GM23338 (cell line): ENCODE data around the gene TMED9. TPM values are rescaled to one million over a fixed set of nuclear protein-coding genes. Genes with fewer than 3 reads are reported as not detected.

Experiments used
- ATAC-seq: fragments of 200-7000 bp; cut with Tn5 transposase; 3 replicates; pipeline ENCODE4 v1.9.1; 2020
- DNase-seq: peaks from one replicate; pipeline ENCODE4 v3.0.0-alpha.2; 2015; ENCODE audit warnings: low spot score
- H2AFZ ChIP-seq: fragments of 200-600 bp; sonication (generic); 2 replicates; pipeline ENCODE4 v1.8.0; 2016; ENCODE audit warnings: antibody characterized with exemption, mild to moderate bottlenecking, moderate library complexity
- H3F3A ChIP-seq: fragments of 200-600 bp; sonication (generic); replicated peaks from 2 replicates; pipeline ENCODE4 v1.8.0; 2017; ENCODE audit warnings: antibody characterized with exemption, mixed run types, low read depth
- H3K27ac ChIP-seq: fragments of 200-600 bp; sonication (generic); 2 replicates; pipeline ENCODE4 v1.6.1; 2016; ENCODE audit warnings: low read depth
- H3K27me3 ChIP-seq: fragments of 200-600 bp; sonication (generic); 2 replicates; pipeline ENCODE4 v1.8.0; 2016; ENCODE audit warnings: mild to moderate bottlenecking, mixed run types, moderate library complexity; ENCODE audit not compliant: insufficient read depth
- H3K36me3 ChIP-seq: fragments of 200-600 bp; sonication (generic); 2 replicates; pipeline ENCODE4 v1.8.0; 2016; ENCODE audit warnings: mild to moderate bottlenecking; ENCODE audit not compliant: insufficient read depth
- H3K4me1 ChIP-seq: fragments of 200-600 bp; sonication (generic); 2 replicates; pipeline ENCODE4 v1.8.0; 2016; ENCODE audit warnings: mild to moderate bottlenecking, moderate library complexity; ENCODE audit not compliant: insufficient read depth
- H3K4me2 ChIP-seq: fragments of 200-600 bp; sonication (generic); 2 replicates; pipeline ENCODE4 v1.7.1; 2017; ENCODE audit warnings: mixed run types
- H3K4me3 ChIP-seq: fragments of 200-600 bp; sonication (generic); 2 replicates; pipeline ENCODE4 v1.6.1; 2016; ENCODE audit warnings: mixed run types
- H3K79me2 ChIP-seq: fragments of 200-600 bp; sonication (generic); replicated peaks from 2 replicates; pipeline ENCODE4 v1.8.0; 2017; ENCODE audit warnings: mild to moderate bottlenecking; ENCODE audit not compliant: insufficient read depth
- H3K9me2 ChIP-seq: fragments of 200-600 bp; sonication (generic); 2 replicates; pipeline ENCODE4 v1.8.0; 2017; ENCODE audit not compliant: insufficient read depth
- H4K20me1 ChIP-seq: fragments of 200-600 bp; sonication (generic); replicated peaks from 2 replicates; pipeline ENCODE4 v1.8.0; 2017; ENCODE audit warnings: mild to moderate bottlenecking; ENCODE audit not compliant: insufficient read depth
- H3K27ac Mint-ChIP-seq: 2 replicates; pipeline ENCODE4 v1.8.0; 2020; ENCODE audit warnings: inconsistent platforms, mild to moderate bottlenecking, moderate library complexity, mixed read lengths
- H3K27me3 Mint-ChIP-seq: 3 replicates; pipeline ENCODE4 v1.8.0; 2022; ENCODE audit warnings: low read depth, mild to moderate bottlenecking, moderate library complexity, mixed read lengths, inconsistent platforms; ENCODE audit not compliant: insufficient read depth, poor library complexity
- H3K36me3 Mint-ChIP-seq: 3 replicates; pipeline ENCODE4 v1.8.0; 2021; ENCODE audit warnings: low read depth, mild to moderate bottlenecking, inconsistent platforms, moderate library complexity, mixed read lengths
- H3K4me1 Mint-ChIP-seq: 3 replicates; pipeline ENCODE4 v1.8.0; 2020; ENCODE audit warnings: mild to moderate bottlenecking, inconsistent platforms, mixed read lengths
- H3K4me3 Mint-ChIP-seq: 3 replicates; pipeline ENCODE4 v1.8.0; 2021; ENCODE audit warnings: moderate library complexity, mild to moderate bottlenecking, inconsistent platforms, mixed read lengths
- H3K9me3 Mint-ChIP-seq: 3 replicates; pipeline ENCODE4 v1.8.0; 2020; ENCODE audit warnings: moderate library complexity, mild to moderate bottlenecking, inconsistent platforms, mixed read lengths
- CREB1 ChIP-seq: fragments of 250-450 bp; sonication (Bioruptor Pico); IDR thresholded peaks from 2 replicates; pipeline ENCODE4 v1.5.0; 2020; ENCODE audit warnings: low read depth, mild to moderate bottlenecking, moderate library complexity
- CTCF ChIP-seq, 2 experiments: fragments of 200-600 bp in 1 of 2; sonication (generic) in 1 of 2; conservative IDR thresholded peaks; 2 replicates each; pipeline versions ENCODE4 v1.5.1 to v1.6.1; 2016 to 2017; ENCODE audit warnings: antibody characterized with exemption in 2 of 2, low read depth in 2 of 2, mild to moderate bottlenecking in 2 of 2, moderate library complexity in 1 of 2
- ETS1 ChIP-seq: IDR thresholded peaks from 2 replicates; pipeline ENCODE4 v1.6.1; 2016; ENCODE audit warnings: antibody characterized with exemption
- EZH2 ChIP-seq: fragments of 200-600 bp; sonication (generic); IDR thresholded peaks from one replicate; pipeline ENCODE4 v1.8.0; 2017; ENCODE audit warnings: antibody characterized with exemption, mild to moderate bottlenecking, low read depth; ENCODE audit not compliant: unreplicated experiment
- EZH2phosphoT487 ChIP-seq: fragments of 200-600 bp; sonication (generic); IDR thresholded peaks from one replicate; pipeline ENCODE4 v1.8.1; 2018; ENCODE audit warnings: antibody characterized with exemption; ENCODE audit not compliant: unreplicated experiment
- JUNB ChIP-seq: IDR thresholded peaks from one replicate; pipeline ENCODE4 v1.6.1; 2016; ENCODE audit warnings: antibody characterized with exemption; ENCODE audit not compliant: unreplicated experiment
- NANOG ChIP-seq: IDR thresholded peaks from 2 replicates; pipeline ENCODE4 v1.6.1; 2016; ENCODE audit warnings: antibody characterized with exemption, borderline replicate concordance
- POLR2AphosphoS5 ChIP-seq: IDR thresholded peaks from 2 replicates; pipeline ENCODE4 v1.6.1; 2016; ENCODE audit warnings: antibody characterized with exemption, low read depth
- REST ChIP-seq: IDR thresholded peaks from one replicate; pipeline ENCODE4 v1.6.1; 2018; ENCODE audit warnings: antibody characterized with exemption; ENCODE audit not compliant: unreplicated experiment
- STAT1 ChIP-seq: IDR thresholded peaks from one replicate; pipeline ENCODE4 v1.6.1; 2016; ENCODE audit warnings: antibody characterized with exemption; ENCODE audit not compliant: unreplicated experiment
- ZNF114 ChIP-seq: fragments of 250-450 bp; sonication (Bioruptor Pico); IDR thresholded peaks from 2 replicates; pipeline ENCODE4 v1.5.0; 2020; ENCODE audit warnings: mild to moderate bottlenecking, moderate library complexity
- ZNF331 ChIP-seq: fragments of 250-450 bp; sonication (Bioruptor Pico); IDR thresholded peaks from 2 replicates; pipeline ENCODE4 v1.5.0; 2020; ENCODE audit warnings: low read depth, mild to moderate bottlenecking, moderate library complexity
- ZNF462 ChIP-seq: fragments of 250-450 bp; sonication (Bioruptor Pico); IDR thresholded peaks from 2 replicates; pipeline ENCODE4 v1.5.0; 2020; ENCODE audit warnings: mild to moderate bottlenecking, moderate library complexity
- polyA plus RNA-seq: library from polyadenylated mRNA; unstranded; fragments of >200 nt; fragmentation: Nextera tagmentation; extraction: Ambion mirVana; gene quantifications from 2 replicates; pipeline ENCODE4 v1.2.1, GENCODE V29; 2016
- total RNA-seq: library from RNA; depleted of rRNA; stranded (reverse); fragments of >200 nt; shearing (Covaris generic); gene quantifications from 2 replicates; pipeline ENCODE4 v1.2.3, GENCODE V29; 2014

The TMED9 gene
- total and polyA plus RNA-seq, 2 experiments from 2014 or later: 77.2 to 130 TPM

- Mint-ChIP-seq H3K36me3 (peaks cover 20% of the 10 kb centered on the region; the same call in 2 of the 3 replicates), H3K4me3 (no peak overlapping the region), H3K27me3 (peaks cover 3% of the 10 kb centered on the region), H3K27ac (no peak overlapping the region), H3K9me3 (no peaks in the 10 kb centered on the region), H3K4me1 (peaks cover 9% of the 10 kb centered on the region; the same call in 2 of the 3 replicates)
- H3K27me3 ChIP-seq: no peaks in the 10 kb centered on the region
- 0 out of 2 replicates have a peak, but pooled peaks cover 6% of the 10 kb centered on the region for H3F3A ChIP-seq
- peaks cover 68% of the 10 kb centered on the region for H4K20me1 ChIP-seq
- TF ChIP-seq CREB1 (CRISPR knock-in tag) (no peak), ZNF331 (no peak), CTCF (conservative IDR thresholded peaks at IDR 0.05; ENCODE audit: low read depth in 2 of 2) (no peak), REST (no peak), ETS1 (no peak), JUNB (no peak), NANOG (no peak), EZH2phosphoT487 (no peak), POLR2AphosphoS5 (no peak), EZH2 (no peak), ZNF114 (CRISPR knock-in tag) (no peak), ZNF462 (CRISPR knock-in tag) (no peak), STAT1 (no peak)
- no peak overlapping the region for H3K4me3 ChIP-seq
- ATAC-seq (peak; percentile 38; the same call in 2 of the 3 replicates), DNase-seq (no peak)
- peaks cover 96% of the 10 kb centered on the region for H3K79me2 ChIP-seq
- H3K4me1 ChIP-seq: no peaks in the 10 kb centered on the region
- H3K4me2 ChIP-seq: no peak overlapping the region
- H3K27ac ChIP-seq: peak overlapping the region; percentile 55; the same call in 1 of the 2 replicates
- H3K9me2 ChIP-seq: no peaks in the 10 kb centered on the region
- H3K36me3 ChIP-seq: 0 out of 2 replicates have a peak, but pooled peaks cover 2% of the 10 kb centered on the region
- H2AFZ ChIP-seq: no peak overlapping the region
Measured at GRCh38 chr5:177546258-177546741, 45.7 kb upstream of the TMED9 start.
